Stimulated activated CD8-positive, alpha-beta memory T cell treated with anti-CD3 and anti-CD28 coated beads, Interleukin-2, amount 100 ng/mL, for 1 hour (primary cell): ENCODE results near the gene ETV3.

ENCODE experiments used
- DNase-seq, 2 donors: peaks; one replicate each; pipeline ENCODE4 v3.0.0-alpha.2; 2020; ENCODE audit warnings: low read depth in 2 of 2

Gene ETV3

DNA sequence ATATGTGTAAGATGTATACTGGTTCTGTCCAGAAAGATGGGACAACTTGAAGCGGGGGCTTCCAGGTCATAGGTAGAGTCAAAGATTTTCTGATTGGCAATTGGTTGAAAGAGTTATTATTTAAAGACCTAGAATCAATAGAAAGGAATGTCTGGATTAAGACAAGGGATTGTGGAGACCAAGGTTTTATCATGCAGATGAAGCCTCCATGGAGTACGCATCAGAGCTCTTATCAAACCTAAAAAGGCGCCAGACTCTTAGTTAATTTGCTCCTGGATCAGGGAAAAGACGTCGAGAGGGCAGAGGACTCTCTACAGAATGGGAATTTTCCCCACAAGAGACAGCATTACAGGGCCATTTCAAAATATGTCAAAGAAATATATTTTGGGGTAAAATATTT is 23.7 kb upstream of the ETV3 start:
- DNase-seq = no peak

DNA sequence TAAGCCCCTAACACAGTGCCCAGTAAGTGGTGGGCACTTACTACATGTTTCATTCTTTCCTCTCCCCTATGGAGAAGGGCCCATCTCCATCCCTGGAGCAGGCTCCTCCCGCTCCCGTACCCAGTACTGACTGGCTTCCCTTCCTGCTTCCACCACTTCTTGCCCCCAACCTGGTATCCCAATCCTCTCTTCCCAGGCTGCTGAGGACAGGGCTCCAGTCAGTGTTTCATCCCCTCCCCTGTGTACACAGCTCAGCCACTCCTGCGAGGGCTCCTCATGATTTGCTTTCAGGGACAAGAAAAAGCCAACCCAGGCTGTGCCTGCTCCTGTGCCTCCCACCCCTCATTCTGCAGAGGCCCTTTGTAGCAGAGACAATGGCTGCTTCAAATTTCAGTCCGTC is 20.8 kb upstream of the ETV3 start:
- DNase-seq = no peak

GRCh38 chr1:157157501-157158190 is 19.5 kb upstream of the ETV3 start:
- no peak for DNase-seq

DNA sequence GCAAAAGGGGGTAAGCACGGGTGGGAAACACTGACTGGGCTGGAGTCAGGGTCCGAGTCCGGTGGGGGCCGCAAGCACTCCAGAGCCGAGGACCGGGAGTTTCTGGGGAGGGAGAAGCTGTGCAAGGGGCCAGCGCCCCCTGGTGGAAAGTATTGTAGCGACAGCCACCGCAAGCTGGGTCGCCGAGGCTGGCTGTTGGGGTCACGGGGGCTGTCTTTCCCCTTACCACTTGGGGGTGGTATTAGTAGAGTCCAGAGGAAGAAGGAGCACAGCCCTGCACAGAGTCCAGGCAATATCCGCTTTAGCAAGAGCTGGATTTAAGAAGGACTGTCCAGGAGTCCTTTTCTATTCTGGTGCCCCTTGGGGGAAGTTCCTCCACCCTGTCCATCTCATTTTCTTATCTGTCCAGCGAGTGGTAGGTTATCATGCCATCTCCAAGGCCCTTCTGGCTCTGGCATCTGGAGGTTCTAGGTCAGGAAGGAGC is 17.9 kb upstream of the ETV3 start:
- peak; percentile 44 to 59 for DNase-seq

GRCh38 chr1:157155658-157156057 is 17.5 kb upstream of the ETV3 start:
- no peak for DNase-seq

GRCh38 chr1:157154940-157155514 is 16.8 kb upstream of the ETV3 start:
- DNase-seq = no peak

- no peak for DNase-seq
Observed at GRCh38 chr1:157154291-157154690, 16.1 kb upstream of the ETV3 start.

GRCh38 chr1:157153746-157154145 is 15.6 kb upstream of the ETV3 start:
- DNase-seq = no peak

- no peak for DNase-seq
Observed at GRCh38 chr1:157152510-157152909, 14.3 kb upstream of the ETV3 start.

GRCh38 chr1:157151506-157151905 is 13.3 kb upstream of the ETV3 start:
- no peak for DNase-seq

GRCh38 chr1:157151073-157151472 is 12.9 kb upstream of the ETV3 start:
- no peak for DNase-seq

DNA sequence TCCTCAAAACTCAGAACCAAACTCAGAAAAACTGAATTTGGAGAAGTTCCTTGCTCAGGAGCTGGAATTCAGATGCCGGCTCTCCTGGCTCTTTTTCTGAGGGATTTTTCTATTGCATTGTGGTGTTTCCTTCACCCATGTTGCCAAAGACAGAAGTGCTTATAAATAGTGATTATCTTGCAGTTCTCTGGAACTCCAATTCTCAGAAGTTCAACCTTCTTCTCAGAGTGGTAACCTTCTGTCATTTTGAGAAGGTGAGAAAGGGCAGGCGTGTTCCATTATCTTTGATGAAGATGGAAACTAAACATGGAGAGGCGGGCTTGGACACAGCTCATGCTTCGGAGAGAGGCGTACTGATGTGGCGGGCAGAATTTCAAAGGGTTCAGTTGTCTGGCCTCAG is 12.4 kb upstream of the ETV3 start:
- DNase-seq = no peak

- no peak for DNase-seq
Observed at GRCh38 chr1:157147906-157148700, 9.9 kb upstream of the ETV3 start.

DNA sequence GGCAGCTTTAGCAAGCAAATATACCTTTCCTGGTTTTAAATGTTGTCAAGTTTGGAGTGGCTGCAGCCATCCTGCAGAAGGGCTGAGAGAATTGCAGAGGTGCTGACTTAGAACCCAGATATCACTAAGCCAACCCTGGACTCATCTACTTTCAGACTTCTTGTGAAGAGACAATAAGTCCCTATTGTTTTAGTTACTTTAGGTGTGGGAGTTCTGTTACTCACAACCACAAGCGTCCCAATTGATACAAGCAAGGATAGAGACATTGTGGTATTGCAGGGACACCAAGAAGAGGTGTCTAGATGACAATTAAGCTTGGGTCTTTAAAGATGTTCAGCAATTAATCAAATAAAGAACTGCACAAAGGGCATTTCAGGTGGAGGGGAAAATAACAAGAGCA is 8.8 kb upstream of the ETV3 start:
- no peak for DNase-seq

GRCh38 chr1:157146244-157146643 is 8.0 kb upstream of the ETV3 start:
- DNase-seq = no peak

GRCh38 chr1:157145076-157145475 is 6.9 kb upstream of the ETV3 start:
- no peak for DNase-seq

GRCh38 chr1:157144509-157144908 is 6.3 kb upstream of the ETV3 start:
- no peak for DNase-seq

DNA sequence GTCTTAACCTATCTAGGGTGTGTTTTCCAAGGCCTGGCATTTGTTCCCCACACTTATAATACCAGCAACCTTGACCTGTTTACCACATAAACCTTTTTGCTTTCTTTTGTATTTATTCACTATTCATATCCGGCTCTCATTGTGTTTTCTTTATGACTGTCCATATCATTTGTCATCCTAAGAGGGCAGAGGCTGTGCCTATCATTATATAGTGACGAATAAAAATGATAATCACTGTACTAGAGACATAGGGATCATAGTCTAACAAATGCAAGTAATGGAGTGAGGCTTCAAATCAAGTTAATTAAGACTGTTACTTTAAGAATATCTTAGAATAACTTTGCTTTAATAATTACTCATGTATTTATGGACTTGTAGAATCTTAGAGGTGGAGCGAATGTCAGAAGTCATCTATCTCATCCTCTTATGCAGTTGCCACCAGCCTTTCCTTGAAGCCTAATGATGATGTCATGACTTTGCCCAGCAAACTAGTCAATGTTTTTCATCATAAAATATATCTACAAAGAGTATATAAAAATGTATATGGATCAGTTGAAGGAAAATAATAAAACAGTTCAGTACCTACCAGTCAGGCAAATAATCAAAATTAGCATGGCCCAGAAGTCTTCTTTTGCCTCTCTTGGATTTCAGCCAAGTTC is 4.7 kb upstream of the ETV3 start:
- DNase-seq = no peak

GRCh38 chr1:157142201-157142600 is 4.0 kb upstream of the ETV3 start:
- DNase-seq = no peak

DNA sequence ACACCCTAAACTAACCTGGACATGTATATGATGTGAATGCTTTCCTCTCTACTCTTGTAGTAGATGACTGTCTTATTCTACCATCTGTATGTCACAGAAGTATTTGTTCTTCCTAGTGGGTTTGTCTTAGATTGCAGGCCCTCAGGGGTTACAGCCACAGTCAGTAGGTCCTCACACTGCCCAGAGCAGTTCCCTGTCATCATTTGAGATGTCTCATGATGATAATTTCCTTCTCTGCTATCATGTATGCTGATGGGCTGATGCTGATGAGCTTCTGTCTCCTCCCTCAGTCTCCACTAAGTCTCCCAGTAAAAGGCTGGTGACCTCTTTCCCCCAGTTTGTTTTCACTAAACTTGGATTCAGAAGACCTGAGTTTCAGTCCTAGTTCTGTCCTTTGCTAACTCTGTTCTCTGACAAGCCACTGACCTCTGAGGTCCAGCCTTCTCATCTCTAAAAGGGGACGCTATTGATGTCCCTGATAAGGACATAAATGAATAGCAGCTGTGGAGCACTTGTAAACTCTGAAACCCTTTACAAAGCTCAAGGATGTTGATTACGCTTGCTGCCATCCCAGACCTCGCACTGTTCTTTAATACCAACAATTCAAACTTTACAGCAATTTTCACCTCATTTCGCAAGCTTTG is 3.1 kb upstream of the ETV3 start:
- DNase-seq = no peak

DNA sequence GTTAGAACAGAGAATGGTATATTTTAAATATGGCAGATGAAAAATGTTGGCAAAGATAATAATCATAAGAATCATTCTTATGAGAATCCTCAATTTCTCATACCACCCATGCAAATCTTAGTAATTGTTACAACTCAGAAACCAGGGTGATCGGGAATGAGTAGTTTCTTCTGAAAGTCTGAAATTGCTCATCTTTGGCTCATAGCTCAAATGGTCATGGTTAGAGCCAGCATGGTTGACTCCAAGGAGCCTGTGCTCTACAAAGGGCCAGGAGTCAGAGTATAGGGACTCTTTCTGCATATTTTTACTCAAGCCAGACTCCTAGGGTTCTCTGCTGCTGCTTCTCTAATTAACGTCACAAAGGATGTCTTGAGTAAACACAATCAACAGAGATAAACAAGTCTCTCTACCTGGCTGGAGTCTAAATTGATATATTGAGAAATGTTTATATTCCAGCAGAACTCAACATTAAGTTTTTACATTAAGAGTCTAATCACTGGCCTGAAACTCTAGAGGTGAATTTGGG is 1.9 kb upstream of the ETV3 start:
- no peak for DNase-seq
